Neural cell (in vitro differentiated cells): ENCODE results near the gene TRPV3.

Experiments
- EP300 ChIP-seq: fragments of 450-650 bp; conservative IDR thresholded peaks from 2 replicates; pipeline ENCODE4 v1.6.1; 2014; ENCODE audit warnings: antibody characterized with exemption, mild to moderate bottlenecking, moderate library complexity; ENCODE audit not compliant: poor library complexity, severe bottlenecking
- SMC3 ChIP-seq: fragments of 450-650 bp; conservative IDR thresholded peaks from 2 replicates; pipeline ENCODE4 v1.6.1; 2014; ENCODE audit warnings: antibody characterized with exemption, mild to moderate bottlenecking, moderate library complexity; ENCODE audit not compliant: poor library complexity
- TF ChIP-seq, protein P1 (sequence below): fragments of 450-650 bp; IDR thresholded peaks from 2 replicates; pipeline ENCODE4 v1.5.1; 2014; ENCODE audit warnings: antibody characterized with exemption, mild to moderate bottlenecking, moderate library complexity; ENCODE audit not compliant: poor library complexity, severe bottlenecking

GRCh38 chr17:3528880-3529511 is 28.6 kb downstream of the TRPV3 start:
- TF ChIP-seq SMC3 (no peak), EP300 (no peak)
- TF ChIP-seq, protein P1, sequence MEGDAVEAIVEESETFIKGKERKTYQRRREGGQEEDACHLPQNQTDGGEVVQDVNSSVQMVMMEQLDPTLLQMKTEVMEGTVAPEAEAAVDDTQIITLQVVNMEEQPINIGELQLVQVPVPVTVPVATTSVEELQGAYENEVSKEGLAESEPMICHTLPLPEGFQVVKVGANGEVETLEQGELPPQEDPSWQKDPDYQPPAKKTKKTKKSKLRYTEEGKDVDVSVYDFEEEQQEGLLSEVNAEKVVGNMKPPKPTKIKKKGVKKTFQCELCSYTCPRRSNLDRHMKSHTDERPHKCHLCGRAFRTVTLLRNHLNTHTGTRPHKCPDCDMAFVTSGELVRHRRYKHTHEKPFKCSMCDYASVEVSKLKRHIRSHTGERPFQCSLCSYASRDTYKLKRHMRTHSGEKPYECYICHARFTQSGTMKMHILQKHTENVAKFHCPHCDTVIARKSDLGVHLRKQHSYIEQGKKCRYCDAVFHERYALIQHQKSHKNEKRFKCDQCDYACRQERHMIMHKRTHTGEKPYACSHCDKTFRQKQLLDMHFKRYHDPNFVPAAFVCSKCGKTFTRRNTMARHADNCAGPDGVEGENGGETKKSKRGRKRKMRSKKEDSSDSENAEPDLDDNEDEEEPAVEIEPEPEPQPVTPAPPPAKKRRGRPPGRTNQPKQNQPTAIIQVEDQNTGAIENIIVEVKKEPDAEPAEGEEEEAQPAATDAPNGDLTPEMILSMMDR = no peak
